GM21723 (cell line): ENCODE data around the gene CNOT1.
"Not testable (repeated sequence)": the region's sequence is repeated elsewhere in the genome, so short reads cannot be mapped to it uniquely, and the experiment has no call there.

ENCODE experiments used
- ATAC-seq: cut with Tn5 transposase; IDR thresholded peaks from one replicate; pipeline ENCODE4 v1.9.1; 2021; ENCODE audit warnings: mild to moderate bottlenecking, moderate library complexity; ENCODE audit not compliant: unreplicated experiment

CNOT1 gene

DNA sequence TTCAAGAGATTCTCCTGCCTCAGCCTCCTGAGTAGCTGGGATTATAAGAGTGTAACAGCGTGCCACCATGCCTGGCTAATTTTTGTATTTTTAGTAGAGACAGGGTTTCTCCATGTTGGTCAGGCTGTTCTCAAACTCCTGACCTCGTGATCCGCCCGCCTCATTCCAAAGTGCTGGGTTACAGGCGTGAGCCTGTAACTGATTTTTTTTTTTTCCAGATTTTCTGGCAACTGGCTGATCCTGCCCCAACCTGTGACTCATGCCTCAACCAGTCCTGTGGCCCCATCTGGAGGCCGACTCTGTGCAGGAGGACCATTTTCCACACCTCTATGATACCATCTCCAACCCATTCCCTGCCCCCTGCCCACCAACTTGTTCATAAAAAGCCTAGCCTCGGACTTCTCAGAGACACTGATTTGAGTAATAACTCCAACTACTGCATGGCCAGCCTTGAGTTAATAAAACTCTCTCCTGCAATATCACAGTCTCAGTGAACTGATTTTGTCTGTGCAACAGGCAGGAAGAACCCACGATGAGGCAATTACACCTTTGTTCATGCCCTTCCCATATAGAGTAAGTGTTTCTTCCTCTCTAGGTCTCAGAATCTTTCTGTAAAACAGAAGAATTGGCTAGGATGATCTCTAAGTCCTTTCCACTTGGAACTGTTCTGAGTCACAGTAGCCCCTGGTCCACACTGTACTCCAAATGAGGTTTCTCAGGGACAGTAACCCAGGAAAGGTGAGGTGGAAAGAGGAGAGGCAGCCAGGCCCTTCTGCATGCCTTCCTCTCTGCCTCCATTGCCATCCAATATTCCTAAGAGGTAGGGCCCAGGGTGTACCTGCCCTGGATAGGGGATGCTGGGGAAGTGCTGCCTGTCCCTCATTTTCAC lies 8.8 kb upstream of the CNOT1 start:
- ATAC-seq = no peak

DNA sequence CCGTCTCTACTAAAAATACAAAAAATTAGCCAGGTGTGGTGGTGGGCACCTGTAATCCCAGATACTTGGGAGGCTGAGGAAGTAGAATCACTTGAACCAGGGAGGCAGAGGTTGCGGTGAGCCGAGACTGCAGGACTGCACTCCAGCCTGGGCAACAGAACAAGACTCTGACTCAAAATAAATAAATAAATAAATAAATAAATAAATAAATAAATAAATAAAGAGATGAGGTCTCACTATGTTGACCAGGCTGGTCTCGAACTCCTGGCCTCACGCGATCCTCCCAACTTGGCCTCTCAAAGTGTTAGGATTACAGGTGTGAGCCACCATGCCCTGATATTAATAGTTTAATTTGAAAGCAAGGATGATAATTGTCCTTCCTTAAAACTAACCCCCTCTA lies 7.4 kb upstream of the CNOT1 start:
- ATAC-seq = not testable (repeated sequence)

DNA sequence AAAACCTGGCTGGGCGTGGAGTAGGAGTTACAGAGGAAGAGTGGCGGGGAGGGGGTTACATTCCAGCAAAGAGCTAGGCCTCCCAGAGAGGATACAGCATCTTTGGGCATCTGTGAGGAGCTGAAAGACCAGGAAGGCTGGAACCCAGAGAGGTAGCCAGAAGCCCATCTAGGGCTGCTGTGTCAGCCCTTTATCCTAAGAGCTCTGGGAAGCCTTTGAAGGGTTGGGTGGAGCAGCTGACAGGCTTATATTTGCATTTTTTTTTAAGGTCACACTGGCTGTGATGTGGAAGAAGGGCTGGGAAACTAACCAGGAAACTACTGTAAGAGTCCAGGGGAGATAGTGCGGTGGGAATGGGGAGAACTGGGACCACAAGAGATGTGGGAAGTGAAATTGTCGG lies 6.8 kb upstream of the CNOT1 start:
- no peak for ATAC-seq

DNA sequence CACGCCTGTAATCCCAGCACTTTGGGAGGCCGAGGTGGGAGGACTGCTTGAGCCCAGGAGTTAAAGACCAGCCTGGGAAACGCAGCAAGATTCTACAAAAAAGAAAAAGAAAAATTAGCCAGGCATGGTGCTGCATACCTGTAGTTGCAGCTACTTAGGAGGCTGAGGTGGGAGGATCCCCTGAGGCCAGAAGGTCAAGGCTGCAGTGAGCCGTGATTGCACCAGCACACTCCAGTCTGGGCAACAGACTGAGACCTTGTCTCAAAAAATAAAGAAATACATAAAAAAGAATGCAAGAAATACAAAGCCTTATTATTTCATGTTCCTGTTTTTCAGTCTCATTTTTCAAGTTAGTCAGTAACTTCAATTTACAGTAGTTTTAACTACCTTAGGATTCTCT lies 5.9 kb upstream of the CNOT1 start:
- no peak for ATAC-seq

DNA sequence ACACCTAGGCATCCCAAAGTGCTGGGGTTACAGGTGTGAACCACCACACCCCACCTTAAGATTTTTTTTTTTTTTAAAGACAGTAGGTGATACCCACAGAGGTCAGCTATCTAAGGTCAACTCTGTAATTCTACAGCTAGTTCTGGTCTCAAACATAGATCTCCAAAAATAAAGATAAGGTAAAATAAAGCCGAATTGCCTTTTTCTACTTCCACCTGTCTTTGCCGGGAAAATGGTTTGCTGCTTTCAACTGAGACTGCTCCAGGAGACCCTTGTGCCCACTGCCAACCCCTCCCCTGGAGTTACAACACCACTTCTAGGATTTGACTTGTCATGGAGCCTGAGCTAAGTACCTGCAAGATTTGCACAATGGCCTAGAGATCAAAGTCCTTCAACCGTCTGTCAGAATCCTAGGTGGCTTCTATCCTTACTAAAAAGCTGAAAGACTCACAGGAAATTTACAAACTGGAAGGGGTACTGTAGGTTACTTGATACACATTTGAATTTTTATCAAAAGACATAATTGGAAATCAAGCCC lies 4.7 kb upstream of the CNOT1 start:
- ATAC-seq = no peak

DNA sequence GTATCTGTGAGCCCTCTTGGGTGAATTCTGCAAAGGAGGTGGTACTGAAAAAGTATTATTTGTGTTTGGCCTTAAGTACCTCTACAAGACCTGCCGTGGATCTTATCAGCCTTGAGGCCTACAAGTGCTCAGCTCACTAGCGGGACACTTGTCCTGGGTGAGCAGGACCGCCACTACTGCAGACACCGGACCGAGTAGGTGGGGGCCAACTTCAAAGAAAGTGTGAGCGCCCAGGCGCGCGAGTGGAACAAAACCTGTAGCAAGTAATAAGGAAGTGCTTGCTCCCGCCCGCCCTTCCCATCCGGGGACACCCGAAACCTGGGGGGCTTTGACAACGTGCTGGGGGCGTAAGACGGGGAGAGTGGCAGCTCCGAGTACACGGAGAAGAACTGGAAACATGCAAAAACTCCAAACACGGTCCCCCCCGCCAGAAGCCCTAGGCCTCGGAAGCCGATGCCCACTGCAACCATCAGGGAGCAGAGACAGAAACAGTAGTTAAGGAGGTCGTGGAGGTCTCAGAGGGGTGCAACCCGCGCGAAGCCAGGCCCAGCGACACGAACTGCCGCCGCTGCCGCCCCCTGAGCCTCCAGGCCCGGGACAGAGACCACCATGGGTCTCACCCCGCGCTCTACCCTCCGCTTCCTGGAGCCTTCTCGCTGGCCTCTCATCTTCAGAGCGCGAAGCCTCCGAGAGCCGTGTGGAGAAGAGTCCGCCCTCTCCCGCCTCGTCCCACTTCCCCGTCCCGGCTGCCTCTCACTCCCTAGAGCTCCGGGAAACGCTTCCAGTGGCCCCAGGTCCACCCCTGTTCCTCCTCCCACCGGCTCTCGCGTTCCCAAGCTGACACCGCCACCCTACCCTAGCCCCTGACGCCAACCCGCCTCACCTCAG lies 537 bp downstream of the CNOT1 start:
- peak; percentile 4 for ATAC-seq

DNA sequence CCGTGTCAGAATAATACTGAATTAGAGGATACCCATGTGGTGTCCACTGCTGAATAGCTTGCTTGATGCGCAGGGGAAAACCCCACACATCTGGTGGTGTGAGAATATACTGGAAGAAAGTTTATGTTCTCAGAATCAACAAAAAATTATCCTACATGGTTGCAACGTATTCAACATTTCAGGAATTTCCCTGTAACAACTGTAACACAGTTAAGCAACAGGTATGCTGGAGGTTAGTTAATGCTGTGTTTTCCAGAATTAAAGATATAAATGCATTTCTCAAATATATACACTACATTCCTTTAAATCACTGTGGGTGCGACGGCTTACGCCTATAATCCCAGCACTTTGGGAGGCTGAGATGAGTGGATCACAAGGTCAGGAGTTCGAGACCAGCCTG lies 5.4 kb downstream of the CNOT1 start:
- no peak for ATAC-seq

DNA sequence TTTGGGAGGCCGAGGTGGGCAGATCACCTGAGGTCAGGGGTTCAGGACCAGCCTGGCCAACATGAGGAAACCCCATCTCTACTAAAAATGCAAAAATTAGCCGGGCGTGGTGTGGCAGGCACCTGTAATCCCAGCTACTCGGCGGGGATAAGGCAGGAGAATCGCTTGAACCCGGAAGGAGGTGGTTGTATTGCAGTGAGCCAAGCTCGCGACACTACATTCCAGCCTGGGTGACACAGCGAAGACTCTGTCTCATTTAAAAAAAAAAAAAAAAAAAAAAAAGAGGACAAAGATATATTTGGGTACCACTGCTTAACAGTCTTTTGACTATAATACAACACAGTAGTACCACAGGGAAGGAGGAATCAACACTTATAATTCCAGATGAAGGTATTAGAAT lies 9.2 kb downstream of the CNOT1 start:
- ATAC-seq = no peak

DNA sequence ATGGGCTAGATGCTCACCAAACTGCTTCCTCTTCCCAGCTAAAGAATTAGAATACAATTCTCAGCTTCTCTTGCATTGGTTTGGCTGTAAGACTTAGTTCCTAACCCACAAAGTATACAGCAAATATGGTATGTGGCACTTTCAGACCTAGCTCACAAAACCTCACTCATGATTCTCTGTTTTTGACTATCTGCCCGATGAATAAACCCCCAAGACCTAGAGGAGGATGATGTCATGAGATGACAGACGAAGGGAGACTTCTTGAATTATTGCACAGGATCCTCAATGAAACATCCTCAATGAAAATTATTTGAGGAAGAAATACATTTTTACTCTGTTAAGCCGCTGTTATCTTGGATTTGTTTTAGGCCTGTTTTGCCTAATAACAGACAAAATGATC lies 14.3 kb downstream of the CNOT1 start:
- ATAC-seq = no peak

DNA sequence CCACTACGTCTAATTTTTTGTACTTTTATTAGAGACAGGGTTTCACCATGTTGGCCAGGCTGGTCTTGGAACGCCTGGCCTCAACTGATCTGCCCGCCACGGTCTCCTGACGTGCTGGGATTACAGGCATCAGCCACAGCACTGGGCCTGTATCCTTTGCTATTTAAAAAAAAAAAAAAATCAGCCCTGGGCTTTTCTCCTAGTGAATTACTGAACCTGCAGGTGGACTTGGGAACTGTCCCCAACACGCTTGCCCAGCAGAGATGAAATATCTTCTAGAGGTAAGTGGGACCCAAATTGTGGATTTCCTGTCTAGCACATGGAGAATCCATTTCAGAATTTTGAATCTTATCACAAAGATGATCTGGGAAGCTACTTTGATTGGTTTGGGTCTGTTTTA lies 14.8 kb downstream of the CNOT1 start:
- no peak for ATAC-seq

DNA sequence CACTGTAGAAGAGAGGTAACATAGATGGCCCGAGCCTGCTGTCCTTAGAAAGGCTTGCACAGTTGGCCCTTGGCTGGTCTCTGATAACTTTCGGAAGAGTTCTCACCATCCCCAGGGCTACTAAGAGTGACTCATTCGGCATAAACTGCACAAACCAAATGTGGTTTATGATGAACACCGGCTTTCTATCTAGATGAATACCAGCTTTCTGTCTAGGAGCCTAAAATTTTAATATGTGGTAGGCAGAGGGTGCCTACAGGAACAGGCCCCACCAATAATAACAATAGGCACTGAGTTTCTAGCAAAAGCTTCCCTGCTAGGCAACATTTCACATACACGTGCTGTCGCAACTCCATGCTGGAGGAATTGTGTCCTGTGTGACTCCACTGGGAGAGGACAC lies 15.4 kb downstream of the CNOT1 start:
- ATAC-seq = no peak

DNA sequence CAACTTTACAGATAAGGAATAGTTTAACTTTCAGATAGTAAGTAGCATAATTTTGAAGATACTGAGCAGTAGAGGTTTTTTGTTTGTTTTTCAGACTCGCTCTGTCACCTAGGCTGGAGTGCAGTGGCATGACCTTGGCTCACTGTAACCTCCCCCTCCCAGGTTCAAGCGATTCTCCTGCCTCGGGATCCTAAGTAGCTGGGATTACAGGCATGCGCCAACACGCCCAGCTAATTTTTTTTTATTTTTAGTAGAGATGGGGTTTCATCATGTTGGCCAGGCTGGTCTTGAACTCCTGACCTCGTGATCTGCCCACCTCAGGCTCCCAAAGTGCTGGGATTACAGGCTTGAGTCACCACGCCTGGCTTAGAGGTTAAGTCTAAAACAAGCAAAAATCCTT lies 16.7 kb downstream of the CNOT1 start:
- not testable (repeated sequence) for ATAC-seq

DNA sequence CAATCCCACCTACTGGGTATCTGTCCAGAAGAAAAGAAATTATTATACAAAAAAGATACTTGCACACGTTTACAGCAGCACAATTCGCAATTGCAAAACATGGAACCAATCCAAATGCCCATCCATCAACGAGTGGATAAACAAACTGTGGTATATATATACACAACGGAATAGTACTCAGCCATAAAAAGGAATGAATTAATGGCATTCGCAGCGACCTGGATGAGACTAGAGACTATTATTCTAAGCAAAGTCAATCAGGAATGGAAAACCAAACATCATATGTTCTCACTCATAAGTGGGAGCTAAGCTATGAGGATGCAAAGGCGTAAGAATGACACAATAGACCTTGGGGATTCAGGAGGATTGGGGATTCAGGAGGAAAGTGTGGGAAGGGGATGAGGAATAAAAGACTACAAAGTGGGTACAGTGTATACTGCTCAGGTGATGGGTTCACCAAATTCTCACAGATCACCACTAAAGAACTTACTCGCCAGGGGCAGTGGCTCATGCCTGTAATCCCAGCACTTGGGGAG lies 21.0 kb downstream of the CNOT1 start:
- ATAC-seq = no peak

DNA sequence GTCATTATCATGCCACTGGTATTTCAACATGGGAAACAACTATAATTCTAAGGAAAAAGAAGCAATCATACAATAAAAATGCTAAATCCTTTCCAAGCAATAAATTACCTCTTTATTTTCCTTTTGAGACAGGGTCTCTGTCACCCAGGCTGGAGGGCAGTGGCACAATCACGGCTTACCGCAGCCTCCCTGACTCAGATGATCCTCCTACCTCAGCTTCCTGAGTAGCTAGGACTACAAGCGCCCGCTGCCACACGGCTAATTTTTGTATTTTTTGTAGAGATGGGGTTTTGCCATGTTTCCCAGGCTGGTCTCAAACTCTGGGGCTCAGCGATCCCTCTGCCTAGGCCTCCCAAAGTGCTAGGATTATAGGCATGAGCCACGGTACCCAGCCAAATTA lies 24.1 kb downstream of the CNOT1 start:
- no peak for ATAC-seq

DNA sequence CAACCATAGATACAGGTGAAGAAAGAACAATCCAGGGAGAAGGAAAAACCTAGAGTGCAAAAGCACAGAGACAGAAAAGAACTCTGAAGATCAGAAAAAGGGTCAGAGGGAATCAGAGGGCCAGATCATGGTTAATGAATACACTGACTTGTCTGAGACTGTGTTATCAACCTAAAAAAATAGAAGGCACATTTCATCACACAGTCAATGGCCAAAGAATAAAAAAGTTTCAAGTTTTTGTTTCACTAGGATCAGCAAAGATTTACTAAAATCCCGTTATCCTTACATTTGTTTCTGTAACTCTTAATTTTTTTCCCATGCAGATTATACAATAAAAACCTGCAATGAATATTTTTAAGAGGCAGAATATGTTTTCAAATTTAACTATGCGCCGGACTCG lies 38.5 kb downstream of the CNOT1 start:
- no peak for ATAC-seq

DNA sequence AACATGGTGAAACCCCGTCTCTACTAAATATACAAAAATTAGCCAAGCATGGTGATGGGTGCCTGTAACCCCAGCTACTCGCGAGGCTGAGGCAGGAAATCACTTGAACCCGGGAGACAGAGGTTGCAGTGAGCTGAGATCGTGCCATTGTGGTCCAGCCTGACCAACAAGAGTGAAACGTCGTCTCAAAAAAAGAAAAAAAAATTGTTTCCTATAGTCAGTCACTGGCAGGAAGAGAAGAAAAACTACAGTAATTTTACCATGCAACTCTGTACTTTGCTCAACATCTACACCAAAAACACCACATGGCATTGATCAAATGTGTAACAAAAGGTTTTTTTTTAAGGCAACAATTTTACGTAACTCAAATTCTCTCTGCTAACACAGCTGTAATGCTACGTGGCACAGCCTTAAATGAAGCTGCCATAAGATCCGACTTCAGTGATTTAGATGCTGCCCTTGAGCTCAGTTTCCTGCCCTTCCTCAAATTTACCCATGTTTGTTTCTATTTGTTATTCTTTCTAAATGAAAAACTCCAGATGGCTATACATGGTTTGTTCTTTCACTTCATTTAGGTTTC lies 40.2 kb downstream of the CNOT1 start:
- ATAC-seq = no peak

DNA sequence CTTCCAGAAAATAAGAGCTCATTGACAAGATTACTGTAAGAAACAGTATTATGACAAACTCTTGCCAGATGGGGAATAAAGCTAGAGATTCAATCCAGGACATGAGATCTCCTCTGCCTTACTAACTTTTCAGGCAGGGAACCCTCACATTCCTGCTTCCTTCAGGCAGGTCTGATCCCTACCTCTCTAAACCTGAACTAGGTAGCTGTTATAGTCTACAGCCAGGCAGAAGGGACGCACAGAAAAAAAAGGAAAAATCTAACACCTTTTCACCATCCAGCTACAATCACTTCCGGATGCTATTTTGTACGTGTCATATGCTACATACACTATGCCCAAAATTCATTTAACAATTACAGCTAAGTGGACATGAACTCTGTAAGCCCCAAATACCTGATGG lies 41.2 kb downstream of the CNOT1 start:
- no peak for ATAC-seq

DNA sequence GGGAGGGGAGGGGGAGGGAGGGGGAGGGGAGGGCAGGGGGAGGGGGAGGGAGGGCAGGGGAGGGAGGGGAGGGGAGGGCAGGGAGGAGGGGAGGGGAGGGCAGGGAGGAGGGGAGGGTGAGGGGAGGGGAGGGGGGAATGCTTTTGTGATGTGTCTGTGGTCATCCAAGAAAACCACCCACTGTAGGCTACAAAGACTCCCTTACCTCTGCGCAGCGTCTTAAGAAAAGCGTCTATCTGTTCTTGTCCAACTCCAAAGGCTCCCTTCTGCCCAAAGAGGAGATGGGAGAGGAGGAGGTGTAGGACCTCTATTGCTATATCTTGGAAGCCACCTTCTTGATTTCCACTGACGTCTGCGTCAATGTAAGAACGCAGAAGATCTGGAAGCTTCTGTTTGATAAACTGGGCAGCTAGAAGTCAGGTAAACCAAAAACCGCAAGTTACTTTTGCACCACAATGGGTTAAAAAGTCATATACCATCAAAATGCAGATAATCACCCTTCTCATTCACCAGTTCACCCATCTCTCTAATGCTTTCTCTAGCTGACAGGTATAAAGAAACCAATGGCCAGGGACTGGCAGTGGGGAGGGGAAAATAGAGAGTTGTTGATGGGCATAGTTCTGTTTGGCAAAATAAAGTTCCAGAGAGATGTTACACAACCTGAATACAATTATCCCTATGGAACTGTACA lies 43.1 kb downstream of the CNOT1 start:
- no peak for ATAC-seq

DNA sequence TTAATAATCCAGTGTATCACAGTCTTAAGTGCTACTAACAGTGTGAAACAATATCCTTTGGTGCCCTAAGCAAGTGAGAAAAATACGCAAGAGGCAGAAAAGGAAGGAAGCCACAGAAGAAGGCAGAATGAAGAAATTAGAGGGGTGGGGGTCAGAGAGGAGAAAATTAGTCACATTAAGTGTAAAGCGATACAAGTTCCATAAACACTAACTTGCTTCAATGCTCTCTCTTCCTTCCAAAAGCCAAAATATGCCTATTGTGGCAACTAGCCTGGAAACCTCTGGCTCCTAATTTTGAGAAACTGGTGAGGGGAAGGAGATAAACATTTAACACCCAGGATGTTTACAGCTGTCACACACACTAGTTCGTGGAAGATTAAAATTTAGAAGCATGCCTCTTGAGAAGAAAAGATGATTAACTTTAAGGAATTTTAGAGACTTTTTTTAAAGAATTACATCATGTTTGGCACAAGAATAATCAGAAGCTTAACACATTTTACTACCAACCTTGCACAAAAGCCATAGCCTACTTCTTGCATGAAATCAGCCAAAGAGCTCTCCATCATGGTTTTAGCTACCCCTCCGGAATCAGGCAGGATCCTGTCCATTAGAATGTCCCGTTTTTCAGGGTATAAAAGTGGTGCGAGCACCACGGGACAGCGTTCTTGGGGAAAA lies 44.7 kb downstream of the CNOT1 start:
- ATAC-seq = no peak
